Pancreas (tissue), 10 donors: Measurements from ENCODE around the gene KRT6A. TPM values are rescaled to one million over a fixed set of nuclear protein-coding genes. Genes with fewer than 3 reads are reported as not detected.

Source experiments
- ATAC-seq, 4 donors: fragments of 200-7000 bp; cut with Tn5 transposase; one replicate each; pipeline versions ENCODE4 v1.8.0 to v1.9.1; 2020; ENCODE audit warnings: mild to moderate bottlenecking in 4 of 4, moderate library complexity in 4 of 4
- DNase-seq, 6 donors: peaks; one replicate each; pipeline ENCODE4 v3.0.0-alpha.2; 2020
- FAIRE-seq: peaks from 2 replicates; lab custom pipeline; 2012; peaks lifted over from hg19 to GRCh38; lab: Jason Lieb, UNC
- H3K27ac ChIP-seq, 4 donors: fragments of 200-600 bp; sonication (generic); 1 replicate in 3 of 4; 2 replicates in 1 of 4; pipeline versions ENCODE4 v1.5.0 to v1.8.0; 2020
- H3K27me3 ChIP-seq, 4 donors: fragments of 200-600 bp; one replicate each; pipeline ENCODE4 v1.8.0; 2021
- H3K36me3 ChIP-seq, 3 donors: fragments of 200-600 bp; sonication (generic) in 1 of 3; one replicate each; pipeline versions ENCODE4 v1.5.0 to v1.8.0; 2020 to 2021
- H3K4me1 ChIP-seq, 3 donors: fragments of 200-600 bp; one replicate each; pipeline ENCODE4 v1.8.0; 2021
- H3K4me3 ChIP-seq, 4 donors: fragments of 200-600 bp; sonication (generic) in 2 of 4; one replicate each; pipeline versions ENCODE4 v1.5.0 to v1.8.0; 2020 to 2021
- H3K9me3 ChIP-seq, 4 donors: fragments of 200-600 bp; one replicate each; pipeline ENCODE4 v1.8.0; 2021
- CTCF ChIP-seq, 4 donors: fragments of 200-600 bp; sonication (generic) in 3 of 4; IDR thresholded peaks; one replicate each; pipeline versions ENCODE4 v1.5.0 to v1.8.0; 2021; ENCODE audit warnings: antibody characterized with exemption in 4 of 4
- WGBS, 2 donors: extraction: QIAGEN DNeasy Blood & Tissue Kit; methylation state at CpG; one replicate each; pipeline ENCODE4 v1.1.7; 2013; 5-methylcytosine and 5-hydroxymethylcytosine counted together
- intact Hi-C, 3 donors: fragments of 100-400 bp; cut with DNase I; formaldehyde crosslinking; loops; one replicate each; pipeline versions ENCODE4 v1.11.1 to v1.14.2; 2022
- polyA plus RNA-seq, 2 donors: library from polyadenylated mRNA; stranded (reverse); fragments of 200-250 nt; gene quantifications; one replicate each; pipeline ENCODE4 v1.2.3, GENCODE V29; 2013
- total RNA-seq, 6 donors: library from RNA; stranded (reverse); fragmentation: NEBNext Ultra II Directional in 4 of 6; extraction: Animal tissue kit (Norgen Biotek cat#: 25700) in 4 of 6; gene quantifications; one replicate each; pipeline versions ENCODE4 v1.2.1 to v1.2.4, GENCODE V29; 2021 to 2023
- donor health status: healthy with polysubstance abuse.
- donor health status: DM: no; HTN: no; CAD: no; lungs with moderate emphysema.
- donor health status: DM: no; HTN: no; CAD: no.
- donor health status: control.
- donor health status: control.
- donor health status: Bipolar disorder and iron deficiency.
- donor health status: DM: yes; HTN: yes; CAD: no.
- donor health status: DM: no; HTN: no; CAD: no.
- donor health status: DM: no; HTN: no; CAD: no.
- donor health status: DM: yes; HTN: yes; CAD: no.

KRT6A gene
- total and polyA plus RNA-seq, 8 donors, result 0.15 to 2.2 (median 0.82) TPM; not detected in 5

GRCh38 chr12:52487211-52487610 is 5.8 kb downstream of the KRT6A start:
- no peak overlapping the region for H3K4me3 ChIP-seq
- TF ChIP-seq CTCF (IDR thresholded peaks at IDR 0.05), result no peak

GRCh38 chr12:52486166-52487105 is 6.6 kb downstream of the KRT6A start:
- no peaks in the 10 kb centered on the region for H3K36me3 ChIP-seq
- FAIRE-seq, result no peak

More at GRCh38 chr12:52487211-52487610, 5.8 kb downstream of the KRT6A start:
- FAIRE-seq (no peak), ATAC-seq (no peak), DNase-seq (no peak)
- no peak overlapping the region for H3K27ac ChIP-seq
- no peaks in the 10 kb centered on the region for H3K27me3 ChIP-seq
- no peaks in the 10 kb centered on the region for H3K36me3 ChIP-seq
- intact Hi-C loops, result no loop called here
- 0 to 43% methylated on average over 1 of the region's 1 CpG for WGBS, 2 donors
- no peaks in the 10 kb centered on the region for H3K9me3 ChIP-seq
- no peaks in the 10 kb centered on the region for H3K4me1 ChIP-seq

GRCh38 chr12:52480073-52480472 is 13.0 kb downstream of the KRT6A start:
- Histone ChIP-seq H3K27me3 (no peaks in the 10 kb centered on the region), H3K36me3 (no peaks in the 10 kb centered on the region), H3K27ac (no peak overlapping the region), H3K9me3 (no peaks in the 10 kb centered on the region), H3K4me1 (no peaks in the 10 kb centered on the region), H3K4me3 (no peak overlapping the region)
- intact Hi-C loops, result no loop called here
- no peak for DNase-seq
- 54 to 56% methylated on average over 3 of the region's 3 CpGs for WGBS, 2 donors
- no peak for ATAC-seq
- FAIRE-seq, result no peak
- TF ChIP-seq CTCF (IDR thresholded peaks at IDR 0.05), result no peak

More at GRCh38 chr12:52486166-52487105, 6.6 kb downstream of the KRT6A start:
- no peak for ATAC-seq
- Histone ChIP-seq H3K4me1 (no peaks in the 10 kb centered on the region), H3K4me3 (no peak overlapping the region), H3K27me3 (no peaks in the 10 kb centered on the region), H3K9me3 (no peaks in the 10 kb centered on the region), H3K27ac (no peak overlapping the region)
- WGBS, 2 donors, result 62 to 68% methylated on average over 5 of the region's 5 CpGs
- no peak for TF ChIP-seq CTCF (IDR thresholded peaks at IDR 0.05)
- no peak for DNase-seq
- intact Hi-C loops, result no loop called here

- H3K27me3 ChIP-seq, result no peaks in the 10 kb centered on the region
- no peaks in the 10 kb centered on the region for H3K9me3 ChIP-seq
- intact Hi-C loops, result no loop called here
- H3K27ac ChIP-seq, result no peak overlapping the region
- 45 to 58% methylated on average over 2 of the region's 2 CpGs for WGBS, 2 donors
- H3K4me3 ChIP-seq, result no peak overlapping the region
- no peak for DNase-seq
- no peaks in the 10 kb centered on the region for H3K36me3 ChIP-seq
- no peak for TF ChIP-seq CTCF (IDR thresholded peaks at IDR 0.05)
- no peaks in the 10 kb centered on the region for H3K4me1 ChIP-seq
- FAIRE-seq, result no peak
- ATAC-seq, result no peak
Observed at GRCh38 chr12:52477651-52478050, 15.4 kb downstream of the KRT6A start.

- H3K27me3 ChIP-seq, result no peaks in the 10 kb centered on the region
- DNase-seq, result no peak
- no peaks in the 10 kb centered on the region for H3K36me3 ChIP-seq
- no peaks in the 10 kb centered on the region for H3K4me1 ChIP-seq
- no peak overlapping the region for H3K4me3 ChIP-seq
- no peak for TF ChIP-seq CTCF (IDR thresholded peaks at IDR 0.05)
- no peaks in the 10 kb centered on the region for H3K9me3 ChIP-seq
- FAIRE-seq, result no peak
- ATAC-seq, result no peak
- H3K27ac ChIP-seq, result no peak overlapping the region
- 94 to 95% methylated on average over 2 of the region's 2 CpGs for WGBS, 2 donors
- intact Hi-C loops, result no loop called here
Observed at GRCh38 chr12:52474212-52474611, 18.8 kb downstream of the KRT6A start.
